Measurements from ENCODE around the gene EXOC2. TPM values are rescaled to one million over a fixed set of nuclear protein-coding genes. Genes with fewer than 3 reads are reported as not detected.

The EXOC2 gene
- total RNA-seq, 1 donor from 2014 or later, result 22.6 TPM

DNA sequence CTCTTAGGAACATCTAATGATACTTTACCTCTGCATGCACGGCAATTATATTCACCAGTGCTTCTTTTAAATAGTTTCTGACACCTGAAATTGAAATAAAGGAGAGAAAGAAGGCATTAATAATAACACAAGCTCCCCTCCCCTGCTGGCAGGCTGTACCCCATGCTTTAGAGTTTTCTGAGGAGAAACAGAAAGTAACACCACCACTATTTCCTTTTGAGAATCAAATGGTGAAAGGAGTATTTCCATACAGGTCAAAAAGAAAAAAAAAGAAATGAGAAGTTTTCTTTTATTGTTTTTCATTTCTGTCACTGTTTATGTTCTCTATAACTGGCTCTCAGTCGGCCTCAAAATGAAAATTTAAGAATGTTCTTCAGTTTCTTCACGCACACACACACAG lies 193.3 kb downstream of the EXOC2 start:
- DNase-seq (ENCODE audit: low read depth, low spot score), result no peak
- Mint-ChIP-seq H3K9me3 (no peaks in the 10 kb centered on the region), H3K36me3 (ENCODE audit: low read depth) (peaks cover 14% of the 10 kb centered on the region), H3K27me3 (ENCODE audit: low read depth) (no peaks in the 10 kb centered on the region), H3K4me1 (no peaks in the 10 kb centered on the region), H3K27ac (ENCODE audit: unreplicated experiment) (no peak overlapping the region), H3K4me3 (no peak overlapping the region)
- no peak for TF ChIP-seq CTCF (conservative IDR thresholded peaks at IDR 0.05)

- H3K4me3 Mint-ChIP-seq, result no peak overlapping the region
- no peak for TF ChIP-seq CTCF (conservative IDR thresholded peaks at IDR 0.05)
- H3K27me3 Mint-ChIP-seq (ENCODE audit: low read depth), result no peaks in the 10 kb centered on the region
- H3K4me1 Mint-ChIP-seq, result no peaks in the 10 kb centered on the region
- no peak for DNase-seq (ENCODE audit: low read depth, low spot score)
- H3K27ac Mint-ChIP-seq (ENCODE audit: unreplicated experiment), result no peak overlapping the region
- H3K9me3 Mint-ChIP-seq, result no peaks in the 10 kb centered on the region
- H3K36me3 Mint-ChIP-seq (ENCODE audit: low read depth), result peaks cover 18% of the 10 kb centered on the region
These were observed 194.1 kb downstream of the EXOC2 start for GRCh38 chr6:498795-499231.

GRCh38 chr6:497258-497657 lies 195.7 kb downstream of the EXOC2 start:
- TF ChIP-seq CTCF (conservative IDR thresholded peaks at IDR 0.05), result no peak
- Mint-ChIP-seq H3K4me3 (no peak overlapping the region), H3K9me3 (peaks cover 4% of the 10 kb centered on the region), H3K36me3 (ENCODE audit: low read depth) (peaks cover 25% of the 10 kb centered on the region), H3K4me1 (no peaks in the 10 kb centered on the region), H3K27me3 (ENCODE audit: low read depth) (no peaks in the 10 kb centered on the region), H3K27ac (ENCODE audit: unreplicated experiment) (no peak overlapping the region)
- DNase-seq (ENCODE audit: low read depth, low spot score), result no peak

DNA sequence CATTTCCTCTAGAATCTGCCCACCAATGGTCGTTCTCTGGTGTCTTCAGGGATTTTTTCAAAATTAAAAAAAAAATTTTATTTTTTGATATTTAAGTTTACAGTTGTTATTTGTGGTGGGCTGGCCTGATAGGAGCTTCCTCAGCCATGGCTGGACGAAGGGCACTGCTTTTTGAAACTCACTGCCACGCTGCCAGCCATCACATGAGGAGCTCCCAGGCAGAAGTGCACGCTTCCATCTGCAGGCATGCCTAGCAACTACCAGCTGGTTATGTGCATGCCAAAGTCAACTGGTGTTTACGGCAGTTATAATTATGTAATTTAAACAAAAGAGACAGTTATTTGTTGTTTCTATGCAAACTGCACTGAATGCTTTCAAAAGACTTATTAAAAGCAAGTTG lies 196.3 kb downstream of the EXOC2 start:
- Mint-ChIP-seq H3K4me1 (no peaks in the 10 kb centered on the region), H3K36me3 (ENCODE audit: low read depth) (peaks cover 29% of the 10 kb centered on the region), H3K9me3 (peaks cover 5% of the 10 kb centered on the region), H3K27ac (ENCODE audit: unreplicated experiment) (no peak overlapping the region), H3K4me3 (no peak overlapping the region), H3K27me3 (ENCODE audit: low read depth) (no peaks in the 10 kb centered on the region)
- no peak for TF ChIP-seq CTCF (conservative IDR thresholded peaks at IDR 0.05)
- DNase-seq (ENCODE audit: low read depth, low spot score), result no peak

GRCh38 chr6:494394-494793 lies 198.5 kb downstream of the EXOC2 start:
- peaks cover 29% of the 10 kb centered on the region for H3K36me3 Mint-ChIP-seq (ENCODE audit: low read depth)
- H3K27ac Mint-ChIP-seq (ENCODE audit: unreplicated experiment), result no peak overlapping the region
- TF ChIP-seq CTCF (conservative IDR thresholded peaks at IDR 0.05), result no peak

GRCh38 chr6:493840-494239 lies 199.1 kb downstream of the EXOC2 start:
- peaks cover 5% of the 10 kb centered on the region for H3K9me3 Mint-ChIP-seq
- no peak overlapping the region for H3K4me3 Mint-ChIP-seq
- no peak for TF ChIP-seq CTCF (conservative IDR thresholded peaks at IDR 0.05)
- no peak overlapping the region for H3K27ac Mint-ChIP-seq (ENCODE audit: unreplicated experiment)
- H3K4me1 Mint-ChIP-seq, result no peaks in the 10 kb centered on the region
- H3K36me3 Mint-ChIP-seq (ENCODE audit: low read depth), result peaks cover 29% of the 10 kb centered on the region
- no peak for DNase-seq (ENCODE audit: low read depth, low spot score)
- H3K27me3 Mint-ChIP-seq (ENCODE audit: low read depth), result no peaks in the 10 kb centered on the region

More at GRCh38 chr6:494394-494793, 198.5 kb downstream of the EXOC2 start:
- H3K4me3 Mint-ChIP-seq, result no peak overlapping the region
- DNase-seq (ENCODE audit: low read depth, low spot score), result no peak
- H3K27me3 Mint-ChIP-seq (ENCODE audit: low read depth), result no peaks in the 10 kb centered on the region
- no peaks in the 10 kb centered on the region for H3K4me1 Mint-ChIP-seq
- peaks cover 5% of the 10 kb centered on the region for H3K9me3 Mint-ChIP-seq

All from neural crest cell (in vitro differentiated cells).